Keratinocyte (primary cell): ENCODE results near the gene IL31RA.

Experiments used
- EZH2 ChIP-seq: IDR thresholded peaks from one replicate; pipeline ENCODE4 v1.6.1; 2012; ENCODE audit warnings: inconsistent platforms, mild to moderate bottlenecking, low read length, moderate library complexity
- TF ChIP-seq, protein P1 (sequence below), 3 experiments: IDR thresholded peaks in 1 of 3; conservative IDR thresholded peaks in 1 of 3; optimal IDR thresholded peaks in 1 of 3; 2 replicates in 2 of 3; 3 replicates in 1 of 3; pipeline versions ENCODE3 to v1.5.1; 2011; ENCODE audit warnings: low read length in 3 of 3, mild to moderate bottlenecking in 3 of 3, moderate library complexity in 2 of 3, control low read depth in 1 of 3, inconsistent platforms in 1 of 3; ENCODE audit not compliant: insufficient read depth in 2 of 3; ENCODE audit errors: extremely low read depth in 1 of 3

DNA sequence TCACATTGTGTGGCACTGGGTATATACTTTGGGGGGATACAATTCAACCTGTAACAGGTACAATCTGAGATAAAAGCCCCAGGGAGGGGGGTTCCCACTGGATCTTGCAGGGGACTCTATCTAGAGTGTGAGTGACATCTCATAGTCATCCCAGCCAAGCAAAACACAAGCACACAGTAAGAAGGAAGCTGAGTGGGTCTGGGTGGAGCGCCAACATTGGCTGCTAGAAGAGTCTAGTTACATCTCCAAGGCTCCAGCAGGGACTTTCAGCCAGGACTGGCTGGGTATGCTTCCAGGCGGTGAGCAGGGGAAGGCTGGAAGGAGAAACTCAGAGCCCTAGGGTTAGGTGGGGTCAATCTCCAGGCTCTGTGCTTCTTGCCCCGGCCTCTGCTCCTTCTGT, 53.0 kb downstream of the IL31RA start:
- TF ChIP-seq, protein P1, sequence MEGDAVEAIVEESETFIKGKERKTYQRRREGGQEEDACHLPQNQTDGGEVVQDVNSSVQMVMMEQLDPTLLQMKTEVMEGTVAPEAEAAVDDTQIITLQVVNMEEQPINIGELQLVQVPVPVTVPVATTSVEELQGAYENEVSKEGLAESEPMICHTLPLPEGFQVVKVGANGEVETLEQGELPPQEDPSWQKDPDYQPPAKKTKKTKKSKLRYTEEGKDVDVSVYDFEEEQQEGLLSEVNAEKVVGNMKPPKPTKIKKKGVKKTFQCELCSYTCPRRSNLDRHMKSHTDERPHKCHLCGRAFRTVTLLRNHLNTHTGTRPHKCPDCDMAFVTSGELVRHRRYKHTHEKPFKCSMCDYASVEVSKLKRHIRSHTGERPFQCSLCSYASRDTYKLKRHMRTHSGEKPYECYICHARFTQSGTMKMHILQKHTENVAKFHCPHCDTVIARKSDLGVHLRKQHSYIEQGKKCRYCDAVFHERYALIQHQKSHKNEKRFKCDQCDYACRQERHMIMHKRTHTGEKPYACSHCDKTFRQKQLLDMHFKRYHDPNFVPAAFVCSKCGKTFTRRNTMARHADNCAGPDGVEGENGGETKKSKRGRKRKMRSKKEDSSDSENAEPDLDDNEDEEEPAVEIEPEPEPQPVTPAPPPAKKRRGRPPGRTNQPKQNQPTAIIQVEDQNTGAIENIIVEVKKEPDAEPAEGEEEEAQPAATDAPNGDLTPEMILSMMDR (optimal IDR thresholded peaks at IDR 0.05 in 1 of 3, IDR thresholded peaks at IDR 0.05 in 1 of 3, conservative IDR thresholded peaks at IDR 0.05 in 1 of 3; ENCODE audit: extremely low read depth in 1 of 3, insufficient read depth in 2 of 3, low read length in 3 of 3): no peak
- no peak for TF ChIP-seq EZH2
